Activated T-helper 9 cell treated with anti-CD3 and anti-CD28 coated beads, Interleukin-2, amount 50 U/mL, for 16 hours (primary cell): ENCODE measurements around the gene PRRG3.
"Not testable (repeated sequence)": the region's sequence is repeated elsewhere in the genome, so short reads cannot be mapped to it uniquely, and the experiment has no call there.

Experiments
- DNase-seq: peaks from one replicate; pipeline ENCODE4 v3.0.0-alpha.2; 2020; ENCODE audit warnings: low read depth

The PRRG3 gene

DNA sequence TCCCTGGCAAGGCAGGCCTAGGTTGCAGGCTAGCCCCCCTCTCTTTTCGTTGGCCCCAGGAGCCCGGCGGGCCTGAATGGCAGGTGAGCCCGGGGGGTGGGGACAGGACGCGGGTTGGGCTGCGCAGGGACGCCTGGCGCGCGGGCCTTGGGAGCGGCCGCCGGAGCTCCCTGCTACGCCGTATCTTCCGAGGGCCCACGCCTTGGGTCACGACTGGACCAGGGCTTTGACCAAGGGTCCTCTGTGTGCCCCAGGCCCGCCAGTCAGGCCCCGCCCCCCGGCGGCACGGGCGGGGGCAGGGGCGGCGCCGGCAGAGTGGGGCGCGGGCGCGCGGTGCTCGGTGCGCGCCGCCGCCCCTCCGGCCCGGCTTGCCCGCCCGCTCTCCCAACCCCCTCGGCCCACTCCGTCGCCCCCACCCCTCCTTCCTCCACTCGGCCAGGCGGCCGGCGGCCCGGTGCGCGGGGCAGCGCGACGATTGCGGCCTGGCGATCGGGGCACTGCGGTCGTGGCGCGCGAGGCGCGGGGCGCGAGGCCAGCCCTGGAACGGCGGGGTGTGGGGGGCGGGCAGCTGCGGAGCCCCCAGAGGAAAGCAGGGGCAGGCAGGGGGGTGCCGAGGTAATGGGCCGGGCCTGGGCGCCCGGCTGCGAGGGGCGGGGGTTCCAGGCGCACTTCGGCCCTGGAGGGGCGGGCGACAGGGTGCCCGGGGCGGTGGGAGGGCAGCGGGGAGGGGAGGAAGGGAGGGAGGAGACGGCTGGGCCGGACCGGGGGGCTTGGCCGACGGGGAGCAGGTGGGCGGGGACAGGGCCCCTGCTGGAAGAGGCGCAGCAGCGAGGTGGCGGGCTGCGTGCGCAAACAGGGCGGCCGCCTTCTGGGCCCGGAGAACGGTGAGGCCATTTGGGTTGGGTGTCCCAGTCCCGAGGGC is at the start of gene PRRG3:
TSS of gene PRRG3 (plus strand) at position 798 of the 922 bp plus-strand sequence. CDS start 3,357 bp downstream, outside the sequence.
- no peak for DNase-seq

DNA sequence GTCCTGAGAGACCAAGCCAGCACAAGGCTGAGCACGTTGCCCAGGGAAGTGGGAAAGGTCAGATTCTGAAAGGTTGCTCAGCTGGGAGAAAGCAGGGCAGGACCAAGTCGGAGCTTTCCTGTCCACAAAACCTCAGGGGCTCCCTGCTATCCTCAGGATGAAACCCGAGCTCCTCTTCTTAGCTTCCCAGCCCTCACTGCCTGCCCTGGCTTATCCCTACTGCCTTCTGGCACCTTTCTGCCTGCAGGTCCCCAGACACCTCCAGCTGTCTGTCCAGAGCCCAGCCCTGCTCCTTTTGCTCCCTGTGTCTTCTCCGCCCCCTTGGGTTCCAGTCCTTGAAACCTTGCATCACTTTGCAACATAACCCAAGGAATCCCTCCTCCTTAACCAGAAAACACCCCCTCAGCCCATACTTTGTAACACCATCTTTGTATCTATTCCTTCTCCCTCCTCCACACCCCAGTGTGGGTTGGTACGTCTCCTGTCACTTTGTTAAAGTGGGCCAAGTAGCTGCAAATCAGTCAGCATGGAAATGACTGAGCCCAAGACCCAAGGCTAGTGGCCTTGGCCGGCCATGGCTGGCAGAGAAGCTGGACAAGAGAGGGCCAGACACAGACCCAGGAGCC is 20.0 kb upstream of the PRRG3 start:
- DNase-seq = no peak

DNA sequence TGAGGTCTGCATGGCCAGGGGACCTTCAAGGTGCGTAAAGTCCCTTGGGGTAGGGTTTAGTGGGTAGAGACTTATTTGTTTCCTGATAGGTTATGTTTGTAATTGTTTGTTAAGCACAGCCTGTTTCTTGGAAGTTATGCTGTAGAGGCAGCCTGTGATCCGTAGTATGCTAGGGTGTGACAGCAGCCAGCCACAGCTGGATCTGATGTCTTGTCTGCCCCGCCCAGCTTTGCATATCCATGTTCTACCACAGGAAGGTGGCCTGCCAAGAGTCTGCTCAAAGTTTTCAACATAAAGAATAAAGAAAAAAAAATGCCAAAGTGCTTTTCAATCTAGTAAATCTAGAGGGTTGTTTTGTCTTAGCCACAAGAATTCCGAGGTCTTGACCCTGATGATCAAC is 19.1 kb upstream of the PRRG3 start:
- DNase-seq = no peak

DNA sequence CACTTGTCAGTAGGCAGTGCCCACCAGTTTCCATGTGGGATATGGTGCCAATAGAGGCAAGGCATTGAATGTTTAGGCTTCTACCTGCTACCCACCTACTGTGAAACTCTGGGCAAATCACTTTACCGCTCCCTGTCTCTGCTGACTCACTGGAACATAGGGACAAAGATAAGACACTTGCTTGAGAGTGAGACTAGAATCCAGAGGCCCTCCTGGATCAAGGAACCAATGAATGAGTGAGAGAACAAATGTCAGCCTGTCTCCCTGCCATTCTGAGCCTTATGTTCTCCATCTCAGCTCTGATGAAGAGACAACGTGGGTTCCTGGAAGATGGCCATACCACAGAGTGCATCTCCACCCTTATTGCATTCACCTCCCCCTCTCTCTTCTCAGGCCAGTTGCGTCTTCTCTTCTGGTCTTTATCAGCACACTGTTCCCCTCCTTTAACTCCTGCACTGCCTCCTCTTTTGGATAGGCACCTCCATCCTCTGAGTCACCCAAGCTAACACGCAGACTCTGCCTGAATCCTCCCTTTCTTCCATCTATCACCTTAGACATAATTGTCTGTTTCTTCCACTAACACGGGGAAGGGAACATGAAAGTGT is 15.4 kb upstream of the PRRG3 start:
- no peak for DNase-seq

- DNase-seq = peak; percentile 24
These were observed 14.5 kb upstream of the PRRG3 start for GRCh38 chrX:151680805-151681204.

DNA sequence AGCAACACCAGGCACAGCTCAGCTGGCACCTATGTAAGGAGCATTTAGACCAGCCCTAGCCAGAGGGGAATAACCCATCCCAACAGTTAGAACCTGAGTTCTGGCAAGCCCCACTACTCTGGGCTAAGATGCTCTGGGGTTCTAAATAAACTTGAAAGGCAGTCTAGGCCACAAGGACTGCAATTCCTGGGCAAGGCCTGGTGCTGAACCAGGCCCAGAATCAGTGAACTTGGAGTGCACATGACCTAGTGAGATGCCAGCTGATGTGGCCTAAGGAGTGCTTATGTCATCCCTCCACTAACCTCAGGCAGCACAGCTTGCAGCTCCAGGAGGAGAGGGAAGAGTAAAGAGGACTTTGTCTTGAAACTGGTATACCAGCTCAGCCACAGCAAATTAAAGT is 7.6 kb upstream of the PRRG3 start:
- DNase-seq = no peak

DNA sequence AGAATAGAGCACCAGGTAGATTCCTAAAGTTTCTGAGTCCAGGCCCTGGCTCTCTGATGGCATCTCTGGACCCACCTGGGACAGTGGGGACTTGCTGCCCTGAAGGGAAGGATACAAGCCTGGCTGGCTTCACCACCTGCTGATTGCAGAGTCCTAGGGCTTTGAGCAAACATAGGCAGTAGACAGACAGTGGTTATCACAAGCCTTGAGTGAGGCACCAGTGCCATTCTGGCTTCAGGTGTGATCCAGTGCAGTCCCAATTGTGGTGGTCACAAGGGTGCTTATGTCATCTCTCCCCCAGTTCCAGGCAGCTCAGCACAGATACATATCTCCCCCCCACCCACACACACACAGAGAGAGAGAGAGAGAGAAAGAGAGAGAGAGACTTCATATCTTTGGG is 6.6 kb upstream of the PRRG3 start:
- DNase-seq = no peak

DNA sequence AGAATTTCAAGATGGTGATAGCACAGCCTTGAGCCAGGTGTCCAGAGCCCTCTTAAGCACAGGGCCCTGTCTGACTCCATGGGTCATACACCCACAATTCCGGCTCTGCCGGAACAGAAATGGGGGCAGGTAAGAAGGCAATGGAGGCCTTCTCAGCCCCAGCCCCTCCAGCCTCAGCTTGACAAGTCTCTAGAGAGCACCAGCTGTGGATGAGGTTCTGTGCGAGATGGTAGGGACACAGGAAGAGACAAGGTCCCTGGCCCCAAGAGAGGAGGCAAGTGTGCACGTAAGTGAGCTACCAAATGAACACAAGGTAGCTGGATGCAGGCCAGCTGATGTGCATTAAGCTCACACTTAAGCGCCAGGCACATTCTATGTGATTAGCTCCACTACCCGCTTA is 2.4 kb upstream of the PRRG3 start:
- no peak for DNase-seq

DNA sequence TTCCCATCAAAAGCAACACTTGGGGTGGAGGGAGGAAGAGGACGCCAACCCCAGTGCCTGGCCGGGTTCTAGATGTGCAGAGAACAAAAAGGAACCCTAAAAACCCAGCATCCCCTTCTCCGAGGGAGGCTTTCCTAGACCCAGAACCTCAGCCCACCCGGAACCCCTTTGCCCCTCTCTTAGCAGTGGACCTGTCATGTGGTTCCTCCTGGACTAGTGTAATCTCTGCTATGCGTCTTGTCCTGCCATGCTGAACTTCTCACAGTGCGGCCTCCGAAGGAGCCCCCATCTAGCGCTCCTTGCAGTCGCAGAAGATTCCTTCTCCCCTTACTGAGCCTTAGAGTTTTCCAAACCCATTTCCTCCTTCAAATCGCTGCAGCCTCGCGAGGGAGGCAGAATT is 1.1 kb upstream of the PRRG3 start:
- DNase-seq = no peak

DNA sequence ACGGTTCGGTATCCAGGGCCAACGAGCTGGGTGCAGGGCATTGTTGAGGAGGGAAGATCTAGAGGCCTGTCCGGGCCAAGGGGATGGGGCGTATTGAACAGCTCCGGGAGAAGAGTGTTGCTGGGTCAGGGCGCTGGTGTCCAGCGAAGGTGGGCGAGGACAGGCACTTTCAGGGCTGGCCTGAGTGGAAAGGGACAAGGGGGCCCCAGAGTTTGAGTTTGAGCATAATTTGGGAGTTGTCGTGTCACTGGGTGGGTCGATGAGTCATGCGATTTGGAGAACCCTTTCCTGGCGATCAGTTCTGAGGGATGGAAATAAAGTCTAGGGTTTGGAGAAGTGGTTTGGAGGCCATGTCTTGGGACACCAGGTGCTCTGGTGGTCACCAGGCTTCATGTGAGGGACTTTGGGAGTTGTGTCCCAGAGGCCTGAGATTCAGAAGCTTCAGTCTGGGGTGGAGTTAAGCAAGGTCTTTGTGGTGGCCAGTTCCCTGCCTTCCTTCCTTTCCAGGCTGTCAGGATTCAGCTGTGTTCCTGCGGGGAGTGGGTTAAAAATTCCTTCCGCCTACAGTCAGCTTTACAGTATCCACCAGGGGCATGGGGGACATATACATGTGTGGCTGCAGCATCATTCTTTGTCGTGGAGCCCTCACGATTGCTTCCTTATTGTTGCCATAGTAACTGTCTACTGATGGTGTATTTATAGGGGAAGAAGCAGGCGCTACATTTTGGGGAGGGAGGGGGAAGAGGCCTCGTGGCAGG is 504 bp downstream of the PRRG3 start:
- DNase-seq = no peak

- DNase-seq = not testable (repeated sequence)
These were observed 1.8 kb downstream of the PRRG3 start for GRCh38 chrX:151697082-151697481.

- no peak for DNase-seq
These were observed 2.3 kb downstream of the PRRG3 start for GRCh38 chrX:151697522-151697921.

DNA sequence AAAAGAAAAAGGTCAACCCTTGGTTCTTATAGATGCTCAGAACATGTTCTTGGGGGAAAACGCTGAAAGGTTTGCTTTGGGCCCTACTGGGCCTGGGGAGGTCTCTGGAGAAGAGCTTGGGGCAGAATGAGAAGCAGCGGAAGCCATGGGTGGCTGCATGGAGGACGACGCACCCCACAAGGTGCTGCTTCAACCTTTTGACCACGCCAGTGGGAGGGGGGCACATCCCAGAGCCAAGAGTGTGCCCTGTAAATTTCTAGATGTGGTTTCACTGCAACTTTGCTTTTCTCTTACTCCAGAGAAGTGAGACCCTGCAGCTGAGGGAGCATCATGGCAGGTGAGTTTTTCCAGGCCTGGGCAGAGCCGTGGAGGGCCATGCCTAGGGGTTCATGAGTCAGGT is 3.2 kb downstream of the PRRG3 start:
- DNase-seq = no peak

DNA sequence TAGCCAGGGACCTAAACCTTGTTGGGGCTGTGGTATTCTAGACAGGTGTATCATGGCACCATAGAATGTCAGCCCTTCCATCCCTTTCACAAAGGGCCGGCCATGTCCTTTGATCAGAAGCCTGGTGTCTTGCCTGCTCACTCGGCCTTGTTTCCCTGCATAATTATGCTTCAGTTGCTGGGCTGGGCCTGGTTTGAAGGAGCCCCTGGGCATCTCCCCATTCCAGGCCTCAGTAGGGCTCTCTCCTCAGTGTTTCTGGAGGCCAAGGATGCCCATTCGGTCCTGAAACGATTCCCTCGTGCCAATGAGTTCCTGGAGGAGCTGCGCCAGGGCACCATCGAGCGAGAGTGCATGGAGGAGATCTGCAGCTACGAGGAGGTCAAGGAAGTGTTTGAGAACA is 4.5 kb downstream of the PRRG3 start:
- no peak for DNase-seq

- DNase-seq = no peak
These were observed 5.3 kb downstream of the PRRG3 start for GRCh38 chrX:151700581-151700980.

DNA sequence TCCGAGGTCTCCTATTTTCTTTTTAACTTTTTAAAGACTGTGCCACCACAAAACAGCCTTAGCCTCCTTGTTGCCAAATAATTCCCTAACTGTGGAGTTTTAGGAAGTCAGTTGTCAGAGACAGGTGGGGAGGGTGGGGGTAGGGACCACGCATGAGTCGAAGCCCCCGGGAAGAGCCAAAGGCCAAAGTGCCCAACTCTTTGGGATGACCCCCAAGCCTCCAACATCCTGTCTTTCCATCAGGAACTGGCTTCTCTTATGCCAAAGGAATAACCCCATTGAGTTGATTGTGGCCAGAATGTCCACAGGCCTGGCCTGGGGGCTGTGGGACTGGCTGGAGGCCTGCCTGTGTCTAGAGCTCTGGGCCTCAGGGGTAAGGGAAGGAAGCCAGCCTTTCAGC is 5.8 kb downstream of the PRRG3 start:
- DNase-seq = no peak

DNA sequence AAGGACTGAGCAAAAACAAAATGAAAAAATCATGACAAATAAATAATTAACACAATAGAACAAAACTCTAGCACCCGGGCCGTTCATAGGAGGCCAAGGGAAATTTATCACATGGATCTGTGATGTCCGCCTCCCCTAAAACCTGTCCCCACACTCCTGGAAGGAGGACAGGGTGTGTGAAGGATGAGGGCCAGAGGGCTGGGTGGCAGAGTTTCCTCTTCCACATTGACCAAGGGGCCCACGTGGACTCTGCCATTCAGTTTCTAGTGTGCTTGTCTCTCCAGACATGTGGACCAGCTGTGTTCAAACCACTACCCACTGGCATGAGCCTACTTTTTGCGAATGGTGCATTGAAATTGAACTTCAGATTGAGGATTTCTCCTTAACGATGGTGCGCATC is 6.3 kb downstream of the PRRG3 start:
- no peak for DNase-seq

DNA sequence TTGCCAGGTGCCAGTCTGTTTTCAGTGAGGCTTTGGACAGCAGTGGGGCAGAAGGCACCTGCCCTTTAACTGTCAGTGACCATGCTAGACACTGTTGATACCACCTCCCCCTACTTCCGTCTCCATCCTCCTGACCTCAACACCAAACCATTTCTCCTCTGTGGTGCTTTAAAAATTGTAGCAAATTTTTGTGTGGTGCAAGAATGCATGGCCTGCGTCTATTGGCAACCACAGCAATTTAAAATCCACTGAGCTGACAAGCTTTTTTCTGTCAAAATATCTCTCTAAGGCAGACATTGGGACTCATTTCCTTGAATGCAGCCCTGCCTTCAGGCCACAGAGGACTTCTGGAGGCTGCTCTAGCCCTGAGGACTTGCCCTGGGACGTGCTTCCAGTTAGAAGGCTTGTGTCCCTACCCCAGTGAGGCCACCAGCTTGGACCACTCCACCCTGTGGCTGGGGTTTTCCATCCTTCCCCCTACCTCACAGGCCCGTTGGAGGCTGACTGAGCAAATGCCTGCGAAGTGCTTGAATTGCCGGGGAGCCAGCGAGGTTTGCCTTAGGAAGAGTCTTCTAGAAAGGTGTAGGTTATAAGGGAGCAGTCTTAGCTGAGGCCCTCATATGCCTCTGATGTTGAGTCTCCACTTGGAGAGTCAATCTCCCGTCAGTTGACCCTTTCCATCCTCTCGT is 6.9 kb downstream of the PRRG3 start:
- DNase-seq = no peak

DNA sequence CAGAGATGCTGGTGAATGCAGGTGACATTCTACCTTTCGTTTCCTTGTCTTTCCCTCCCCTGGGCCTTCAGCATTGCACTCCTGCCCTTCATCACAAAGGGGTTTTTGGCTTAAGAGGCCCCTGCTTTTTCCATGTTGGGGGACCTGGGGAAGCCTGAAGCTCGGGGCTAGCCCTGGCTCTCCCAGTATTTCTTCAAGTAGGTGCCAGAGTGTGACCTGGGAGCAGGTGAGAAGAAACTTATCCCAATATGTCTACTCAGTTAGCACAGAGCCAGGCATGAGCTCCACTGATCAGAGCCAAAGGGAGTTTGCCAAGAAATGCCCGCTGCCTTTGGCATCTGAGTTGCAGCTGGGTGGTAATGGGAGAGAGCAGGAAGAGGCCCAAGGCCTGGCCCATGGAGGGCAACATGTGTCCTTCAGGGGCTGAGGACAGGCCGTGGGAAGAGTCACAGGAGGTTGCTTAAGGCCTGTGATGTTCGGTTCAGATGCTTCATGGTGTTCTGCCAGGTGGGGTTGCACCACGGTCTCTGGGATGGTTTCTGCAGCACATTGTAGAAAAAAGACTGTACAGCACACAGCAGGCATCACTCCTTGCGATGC is 7.6 kb downstream of the PRRG3 start:
- DNase-seq = no peak

- DNase-seq = no peak
These were observed 8.2 kb downstream of the PRRG3 start for GRCh38 chrX:151703487-151703886.

DNA sequence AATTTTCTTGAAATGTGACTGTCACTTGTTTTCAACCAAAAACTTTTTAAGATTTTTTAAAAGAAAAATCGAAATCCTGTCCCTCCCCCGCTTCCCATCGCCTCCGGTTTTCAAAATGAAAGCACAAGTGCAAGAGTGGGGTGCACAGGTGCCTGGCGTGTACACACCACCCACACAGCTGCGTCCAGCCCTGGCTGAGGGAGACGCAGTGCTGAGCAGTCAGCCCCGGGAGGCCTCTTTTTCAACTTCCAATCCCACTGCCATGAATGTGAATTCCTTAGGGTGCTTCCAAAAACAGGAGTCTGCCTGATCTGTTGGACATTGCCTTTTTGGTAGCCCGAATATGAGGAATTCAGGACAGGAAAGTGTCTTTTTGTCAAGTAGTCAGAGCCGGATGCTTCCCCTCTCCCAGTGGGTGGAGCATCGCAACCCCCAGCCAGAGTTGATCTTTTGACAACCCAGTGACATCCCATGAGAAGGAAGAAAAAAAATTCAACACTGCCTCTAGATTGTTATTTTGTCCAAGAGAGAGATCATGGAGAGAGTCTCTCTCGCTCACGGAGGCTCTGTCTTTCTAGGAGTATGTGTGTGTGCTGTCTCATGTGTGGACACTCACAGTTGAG is 8.9 kb downstream of the PRRG3 start:
- DNase-seq = no peak
